Activated CD4-positive, CD25-positive, alpha-beta regulatory T cell (primary cell): Measurements from ENCODE around the gene DNAAF1.

ENCODE experiments used
- DNase-seq, 4 experiments: peaks; one replicate each; lab custom pipeline; 2025; lab: John Stamatoyannopoulos, UW

Gene DNAAF1

DNA sequence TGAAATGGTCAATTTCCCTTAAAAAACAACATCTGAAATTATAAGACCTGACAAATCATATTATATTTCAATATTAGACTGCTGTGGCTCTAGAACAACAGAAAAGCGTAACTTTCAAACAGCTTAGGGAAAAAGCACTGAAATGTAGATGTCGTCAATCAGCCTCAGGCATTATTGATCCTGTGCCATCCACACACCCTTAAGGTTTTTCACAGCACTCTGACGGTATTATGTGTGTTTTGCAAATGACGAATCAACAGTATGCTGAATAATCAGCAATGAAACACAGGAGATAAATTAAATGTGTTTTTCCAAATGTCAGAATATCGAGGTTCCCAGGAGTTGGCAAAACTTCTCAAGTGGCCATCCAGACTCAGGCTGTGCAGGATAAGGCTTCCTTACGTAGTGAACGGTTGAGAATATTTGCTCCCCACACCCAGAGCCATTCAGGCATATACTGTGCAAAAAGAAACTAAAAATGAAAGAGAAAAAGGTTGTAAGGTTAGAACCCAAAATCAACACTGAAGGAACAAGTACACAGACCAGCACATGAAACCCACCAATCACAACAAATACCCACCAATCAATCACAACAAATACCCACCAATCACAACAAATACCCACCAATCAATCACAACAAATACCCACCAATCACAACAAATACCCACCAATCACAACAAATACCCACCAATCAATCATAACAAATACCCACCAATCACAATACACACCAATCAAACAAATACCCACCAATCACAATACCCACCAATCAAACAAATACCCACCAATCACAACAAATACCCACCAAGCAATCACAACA is 20.6 kb upstream of the DNAAF1 start:
- no peak for DNase-seq

DNA sequence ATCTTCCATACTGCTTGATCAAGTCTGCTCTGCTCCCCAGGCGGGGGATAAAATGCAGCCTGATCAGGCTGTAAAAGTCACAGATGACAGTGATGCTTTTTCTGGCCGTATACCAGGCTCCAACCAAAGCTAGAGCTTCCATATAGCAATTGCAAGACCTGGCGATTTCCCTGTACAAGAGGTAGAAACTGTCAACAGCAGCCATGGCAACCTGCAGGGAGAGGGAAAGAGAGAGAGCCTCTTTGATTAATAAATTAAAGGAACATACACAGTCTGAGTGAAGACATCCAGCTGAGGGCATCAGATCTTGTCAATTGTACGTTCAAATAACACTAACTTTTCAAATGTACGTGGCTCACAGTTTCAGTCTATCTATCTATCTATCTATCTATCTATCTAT is 14.0 kb upstream of the DNAAF1 start:
- no peak for DNase-seq

DNA sequence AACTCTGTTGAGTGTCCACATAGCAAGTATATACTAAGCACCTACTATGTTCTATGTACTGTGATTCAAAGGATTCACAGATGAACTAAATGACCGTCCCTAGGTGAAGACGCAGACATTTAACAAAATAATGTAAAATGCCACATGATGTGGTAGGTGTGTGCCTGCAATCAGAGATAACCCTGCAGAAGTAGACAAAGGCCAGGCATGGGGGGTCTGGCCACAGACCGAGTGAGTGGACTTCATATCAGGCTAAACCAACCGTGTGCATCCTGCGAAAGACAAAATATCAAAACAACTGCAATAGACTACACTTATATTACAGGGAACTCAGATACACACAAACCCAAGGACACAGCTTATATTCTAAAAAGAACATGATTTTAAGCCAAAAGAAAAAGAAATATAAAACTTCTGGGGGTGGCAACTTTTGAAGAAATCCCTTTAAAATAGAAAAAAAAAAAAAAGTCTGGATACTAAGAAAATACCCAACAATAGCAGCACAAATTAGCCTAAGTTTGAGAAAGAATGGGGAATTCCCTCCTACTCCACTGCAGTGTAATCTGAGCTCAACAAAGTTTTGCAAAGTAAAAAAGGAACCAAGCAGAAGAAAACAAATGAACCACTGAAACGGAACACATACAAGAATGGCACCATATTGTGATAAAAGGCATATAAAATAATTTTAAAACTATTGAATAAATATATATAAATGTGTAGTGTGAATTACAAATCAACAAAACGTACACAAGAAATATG is 12.4 kb upstream of the DNAAF1 start:
- DNase-seq: no peak

DNA sequence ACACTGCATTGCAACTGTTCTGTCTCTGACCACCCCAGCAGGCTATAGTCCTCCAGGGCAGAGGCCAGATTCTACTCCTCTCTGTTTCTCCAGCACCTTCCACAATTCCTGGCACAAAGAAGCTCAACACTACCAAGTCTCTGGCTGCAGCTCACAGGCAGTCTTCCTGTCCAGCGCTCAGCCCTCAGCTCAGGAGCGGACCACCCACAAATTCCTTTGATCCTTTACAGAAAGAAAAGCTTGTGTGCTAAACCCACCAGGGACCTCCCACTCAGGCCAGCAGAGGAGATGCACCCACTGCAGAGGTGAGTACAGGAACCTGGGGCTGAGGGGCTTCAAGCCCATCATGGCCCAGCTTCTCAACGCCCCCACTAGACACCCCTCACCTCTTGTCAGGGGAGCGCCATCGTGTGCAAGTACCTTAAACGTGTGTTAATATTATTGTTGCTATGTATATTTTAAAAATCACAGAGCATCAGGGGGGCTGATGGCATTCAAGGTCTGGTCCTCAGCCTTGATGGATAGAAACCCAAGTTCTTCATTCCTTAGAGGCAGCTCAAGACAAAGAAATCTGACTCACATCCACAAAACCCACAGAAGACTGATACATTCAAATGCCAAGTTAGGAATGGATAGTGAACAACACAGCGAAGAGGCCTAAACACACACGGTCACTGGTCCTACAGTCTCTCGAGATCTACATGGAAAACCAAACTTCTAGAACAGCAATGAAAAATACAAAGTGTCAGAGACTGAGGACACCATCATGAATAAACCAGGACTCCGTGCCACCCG is 8.6 kb upstream of the DNAAF1 start:
- DNase-seq: no peak

DNA sequence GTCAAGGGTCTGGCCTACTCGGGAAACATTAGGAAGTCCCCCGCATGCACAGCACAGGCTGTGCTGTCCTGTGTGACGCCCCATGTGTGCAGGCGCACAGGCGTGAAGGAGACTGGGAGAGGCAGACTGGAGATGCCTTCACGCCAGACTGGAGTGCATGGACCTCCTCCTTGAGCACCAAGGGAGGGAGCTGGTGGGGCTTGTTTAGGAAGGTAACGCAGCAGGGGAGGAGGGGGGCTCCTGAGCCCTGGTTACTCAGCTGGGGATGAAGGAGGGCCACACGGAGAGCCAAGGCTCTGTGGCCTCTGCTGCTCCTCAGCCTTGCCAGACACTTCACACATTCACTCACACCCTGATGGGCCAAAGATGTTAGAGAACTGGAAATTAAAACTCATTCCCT is 7.8 kb upstream of the DNAAF1 start:
- no peak for DNase-seq

DNA sequence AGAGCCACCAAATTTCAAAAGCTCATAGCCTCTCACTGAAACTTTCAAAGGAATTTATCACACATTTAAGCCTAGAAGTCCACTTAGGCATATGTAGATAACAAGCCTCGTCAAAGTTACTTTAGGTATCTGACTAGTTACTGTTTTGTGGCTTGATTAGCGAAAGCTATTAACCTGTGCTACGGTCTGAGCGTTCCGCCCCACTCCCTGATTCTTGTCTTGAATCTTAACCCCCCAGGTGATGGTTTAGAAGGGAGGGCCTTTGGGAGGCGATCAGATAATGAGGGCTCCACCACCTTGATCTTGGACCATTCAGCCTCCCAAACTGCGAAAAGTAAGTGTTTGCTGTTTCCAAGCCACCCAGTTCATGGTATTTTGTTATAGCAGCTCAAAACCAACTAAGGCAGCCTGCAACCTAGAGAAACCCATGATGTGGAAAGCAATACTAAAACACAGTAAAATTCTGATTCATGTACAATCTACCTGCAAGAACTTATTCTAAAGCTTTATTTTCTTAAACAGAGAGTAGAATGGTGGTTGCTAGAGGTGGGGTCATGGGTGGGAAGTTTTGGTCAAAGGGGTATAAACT is 7.2 kb upstream of the DNAAF1 start:
- no peak for DNase-seq

DNA sequence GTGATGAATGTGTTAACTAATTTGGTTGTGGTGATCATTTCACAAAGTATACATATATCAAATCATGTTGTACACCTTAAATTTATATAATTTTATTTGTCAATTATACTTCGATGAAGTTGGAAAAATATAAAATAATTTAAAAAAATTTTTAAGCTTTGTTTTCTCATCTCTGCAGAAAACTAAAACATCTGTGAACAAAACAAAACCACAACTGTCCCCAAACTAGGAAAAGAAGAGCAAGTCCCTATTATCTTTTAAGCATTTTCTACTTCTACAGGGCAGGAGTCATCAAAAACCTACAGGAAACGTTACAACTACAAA is 6.6 kb upstream of the DNAAF1 start:
- DNase-seq: no peak

DNA sequence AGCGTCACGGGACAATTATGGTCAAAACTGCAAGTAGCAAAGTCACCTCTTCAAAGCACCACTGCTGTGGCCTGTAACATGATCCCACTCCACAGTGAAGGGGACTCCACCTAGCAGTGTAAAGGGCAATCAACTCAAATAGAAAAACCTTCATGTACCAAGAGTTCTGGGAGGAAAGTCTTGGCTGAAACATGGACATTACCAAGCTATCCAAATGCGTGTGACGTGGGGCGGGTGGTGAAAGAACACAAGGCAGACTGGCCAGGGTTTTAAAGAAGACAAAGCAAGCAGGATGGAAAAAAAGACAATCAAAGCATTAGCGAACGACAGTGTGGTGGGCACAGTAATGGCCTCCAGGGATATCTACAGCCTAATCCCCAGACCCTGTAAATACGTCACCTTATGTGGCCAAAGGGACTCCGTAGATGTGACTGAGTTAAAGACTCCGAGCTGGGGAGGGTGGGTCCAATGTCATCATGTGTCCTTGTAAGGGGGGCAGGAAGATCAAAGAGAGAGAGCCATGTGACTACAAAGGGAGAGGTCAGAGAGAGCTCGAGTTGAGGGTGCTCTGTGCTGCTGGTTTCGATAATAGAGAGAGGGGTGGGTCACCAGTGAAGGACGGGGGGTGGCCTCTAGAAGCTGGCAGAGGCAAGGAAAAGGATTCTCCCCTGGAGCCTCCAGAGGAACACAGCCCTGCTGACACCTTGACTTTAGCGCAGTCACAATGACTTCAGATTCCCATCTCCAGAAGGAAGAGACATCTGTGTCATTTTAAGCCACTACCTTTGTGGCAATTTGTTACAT is 6.1 kb upstream of the DNAAF1 start:
- DNase-seq: no peak

DNA sequence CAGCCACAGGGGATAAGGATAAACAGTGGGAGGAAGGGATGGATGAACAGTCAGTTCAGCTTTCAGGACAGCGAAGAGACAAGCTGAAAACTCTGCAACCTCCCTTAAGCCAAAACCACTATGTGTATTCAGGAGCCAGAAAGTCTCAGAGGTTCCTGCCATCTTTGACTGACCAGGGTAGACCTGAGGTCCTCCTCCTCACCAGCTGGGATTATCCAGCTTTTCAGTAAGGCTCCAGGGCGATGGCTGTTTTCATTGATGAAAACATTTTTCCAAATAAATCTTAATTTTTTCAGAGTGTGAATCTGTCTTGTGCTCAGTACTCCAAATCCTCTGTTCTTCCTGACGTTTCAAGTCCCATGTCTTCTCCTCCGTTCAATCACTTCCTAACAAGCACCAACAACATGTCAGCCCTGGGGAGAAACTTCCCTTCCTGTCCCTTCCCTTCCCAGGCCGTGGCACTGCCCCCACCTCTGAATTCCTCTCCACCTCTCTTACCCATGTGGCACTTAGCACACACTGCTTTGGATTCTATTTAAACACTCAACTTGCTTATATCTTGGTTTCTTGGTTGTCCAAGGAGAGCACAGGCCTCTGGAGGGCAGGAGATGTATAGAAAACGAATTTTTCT is 5.4 kb upstream of the DNAAF1 start:
- no peak for DNase-seq

DNA sequence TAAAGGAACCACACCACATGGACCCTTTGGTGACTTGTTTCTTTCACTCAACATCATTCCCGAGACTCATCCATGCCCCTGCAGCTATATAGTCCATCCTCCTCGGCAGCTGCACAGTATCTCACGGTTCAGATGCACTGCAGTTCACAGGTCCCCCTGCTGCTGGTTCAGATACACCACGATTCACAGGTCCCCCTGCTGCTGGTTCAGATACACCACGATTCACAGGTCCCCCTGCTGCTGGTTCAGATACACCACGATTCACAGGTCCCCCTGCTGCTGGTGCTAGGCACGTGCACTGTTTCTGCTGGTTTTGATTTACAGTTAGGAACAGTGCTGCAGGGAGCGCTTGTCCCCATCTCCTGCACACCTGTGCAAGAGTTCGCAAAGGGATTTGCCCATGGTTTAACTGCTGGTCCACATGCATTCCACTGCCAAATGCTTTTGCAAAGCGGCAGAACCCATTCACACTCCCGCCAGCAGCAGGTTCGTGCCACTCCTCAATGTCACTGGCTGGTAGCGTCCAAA is 3.9 kb upstream of the DNAAF1 start:
- DNase-seq: no peak

DNA sequence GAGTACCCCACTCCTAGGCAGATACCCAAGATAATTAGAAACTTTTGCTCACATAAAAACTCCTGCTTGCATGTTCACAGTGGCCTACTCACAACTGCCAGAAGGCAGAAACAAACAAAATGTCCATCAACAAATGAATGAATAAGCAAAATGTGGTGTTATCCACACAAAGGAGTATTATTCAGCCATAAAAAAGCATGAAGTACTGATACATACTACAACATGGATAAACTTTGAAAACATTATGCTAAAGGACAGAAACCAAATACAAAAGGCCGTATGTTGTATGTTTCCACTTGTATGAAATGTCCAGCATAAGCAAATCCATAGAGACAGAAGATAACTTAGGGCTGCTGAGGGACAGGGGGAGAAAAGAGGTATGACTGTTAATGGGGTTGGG is 2.0 kb upstream of the DNAAF1 start:
- DNase-seq: no peak

DNA sequence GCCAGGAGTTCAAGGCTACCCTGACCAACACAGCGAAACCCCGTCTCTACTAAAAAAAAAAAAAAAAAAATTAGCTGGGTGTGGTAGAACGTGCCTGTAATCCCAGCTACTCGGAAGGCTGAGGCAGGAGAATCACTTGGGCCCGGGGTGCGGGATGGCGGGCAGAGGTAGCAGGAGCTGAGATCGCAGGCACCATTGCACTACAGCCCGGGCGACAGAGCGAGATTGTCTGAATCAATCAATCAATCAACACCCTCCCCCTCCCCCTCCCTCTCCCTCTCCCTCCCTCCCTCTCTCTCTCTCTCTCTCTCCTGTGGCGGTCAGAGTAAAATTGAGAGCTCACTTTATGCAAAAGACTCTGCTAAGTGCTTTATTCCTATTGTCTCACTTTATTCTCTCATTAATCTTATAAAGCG is 1.3 kb upstream of the DNAAF1 start:
- no peak for DNase-seq

DNA sequence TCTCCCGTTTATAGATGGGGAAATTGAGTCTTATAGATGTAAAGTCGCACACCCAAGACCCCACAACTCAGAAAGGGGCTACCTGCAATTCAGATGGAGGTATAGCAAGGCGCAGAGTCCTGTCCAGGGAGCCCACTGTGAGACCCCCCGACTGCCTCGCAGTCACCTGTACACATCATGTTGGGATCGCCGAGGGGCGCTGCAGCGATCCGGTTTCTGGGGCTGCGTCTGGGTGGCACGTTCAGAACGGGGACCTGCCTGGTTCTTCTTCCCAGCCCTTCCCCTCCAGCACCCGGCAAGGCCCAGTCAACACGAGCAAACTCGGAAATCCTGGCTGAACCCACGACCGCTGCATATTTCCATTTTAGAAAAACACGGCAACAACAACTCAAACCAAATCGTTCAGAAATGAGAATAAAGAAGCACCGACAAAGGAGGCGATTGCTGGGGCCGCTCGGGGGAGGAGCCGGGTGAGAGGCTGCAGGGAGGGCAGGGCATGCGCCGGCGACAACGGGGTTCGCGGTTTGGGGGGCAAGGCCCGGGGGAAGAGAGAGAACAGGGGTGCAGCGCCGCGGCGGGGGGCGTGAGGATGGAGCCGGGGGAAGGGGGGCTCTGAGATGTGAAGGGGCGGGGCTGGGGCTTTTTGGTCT is 774 bp upstream of the DNAAF1 start:
- peak in 3 of 4 experiments; percentile 17 to 22 (median 22) for DNase-seq

DNA sequence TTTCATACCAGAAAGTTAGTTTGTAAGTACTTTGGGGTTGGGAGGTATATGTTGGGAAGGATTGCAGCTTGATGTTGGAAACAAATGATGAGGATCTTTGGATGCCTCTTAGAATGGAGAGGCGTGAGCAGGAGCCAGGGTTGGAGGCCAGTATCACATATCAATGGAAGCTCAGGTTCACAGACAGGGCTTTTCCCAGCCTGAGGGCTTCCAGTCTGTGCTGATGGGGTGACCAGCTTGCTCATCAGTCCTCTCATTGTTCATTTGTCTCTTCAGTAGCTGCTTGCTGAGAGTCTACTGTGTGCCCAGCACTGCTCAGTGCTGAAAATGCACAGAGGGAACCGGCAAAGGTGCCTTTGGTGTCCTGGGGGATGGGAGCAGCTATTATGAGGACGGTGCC is 5.8 kb downstream of the DNAAF1 start:
- no peak for DNase-seq

DNA sequence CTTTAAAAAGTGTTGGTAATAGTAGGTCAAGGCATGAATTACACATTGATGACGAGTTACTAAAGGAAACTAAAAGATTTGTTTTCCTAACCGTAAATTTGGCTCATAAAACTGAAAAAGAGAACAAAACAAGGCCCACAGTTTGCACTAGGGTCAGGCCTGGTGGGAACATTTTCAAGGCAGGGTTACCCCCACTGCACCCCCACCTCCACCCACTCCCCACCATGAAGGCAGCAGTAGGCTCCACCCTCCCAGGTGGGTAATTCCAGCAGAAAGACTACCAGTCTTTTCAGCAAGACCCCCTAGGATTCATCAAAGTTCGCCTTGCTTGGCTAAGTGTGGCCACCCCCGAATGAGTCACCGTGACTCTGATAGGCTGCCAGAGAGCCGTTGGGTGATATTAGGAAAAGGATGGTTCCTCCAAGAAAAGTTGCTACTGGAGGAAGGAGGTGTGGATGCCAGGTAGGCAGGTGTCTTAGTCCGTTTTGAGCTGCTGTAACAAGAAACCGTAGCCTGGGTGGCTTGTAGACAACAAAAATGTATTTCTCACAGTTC is 8.6 kb downstream of the DNAAF1 start:
- no peak for DNase-seq

DNA sequence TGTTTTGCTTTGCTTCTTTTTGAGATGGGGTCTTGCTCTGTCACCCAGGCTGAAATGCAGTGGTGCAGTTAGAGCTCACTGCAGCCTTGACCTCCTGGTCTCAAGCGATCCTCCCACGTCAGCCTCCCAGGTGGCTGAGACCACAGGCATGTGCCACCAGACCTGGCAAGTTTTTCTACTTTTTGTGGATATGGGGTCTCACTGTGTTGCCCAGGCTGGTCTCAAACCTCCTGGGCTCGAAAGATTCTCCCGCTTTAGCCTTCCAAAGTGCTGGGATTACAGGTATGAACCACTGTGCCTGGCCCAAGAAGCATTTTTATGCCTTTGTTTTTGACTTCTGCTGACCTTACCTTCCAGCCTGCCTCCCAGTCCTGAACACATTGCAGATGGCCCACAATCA is 10.1 kb downstream of the DNAAF1 start:
- DNase-seq: no peak

DNA sequence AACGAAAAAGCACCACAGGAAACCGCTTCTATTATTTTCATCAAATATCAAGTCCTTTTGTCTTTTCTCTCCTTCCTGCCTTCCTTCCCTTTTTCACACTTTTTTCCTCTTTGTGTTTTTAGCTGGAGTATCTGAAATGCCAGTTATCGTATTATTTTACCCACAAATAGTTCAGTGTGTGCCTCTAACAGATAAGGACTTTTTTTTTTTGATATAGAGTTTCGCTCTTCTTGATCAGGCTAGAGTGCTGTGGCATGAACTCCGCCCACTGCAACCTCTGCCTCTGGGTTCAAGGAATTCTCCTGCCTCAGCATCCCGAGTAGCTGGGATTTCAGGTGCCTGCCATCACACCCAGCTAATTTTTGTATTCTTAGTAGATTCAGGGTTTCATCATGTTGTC is 10.7 kb downstream of the DNAAF1 start:
- no peak for DNase-seq

DNA sequence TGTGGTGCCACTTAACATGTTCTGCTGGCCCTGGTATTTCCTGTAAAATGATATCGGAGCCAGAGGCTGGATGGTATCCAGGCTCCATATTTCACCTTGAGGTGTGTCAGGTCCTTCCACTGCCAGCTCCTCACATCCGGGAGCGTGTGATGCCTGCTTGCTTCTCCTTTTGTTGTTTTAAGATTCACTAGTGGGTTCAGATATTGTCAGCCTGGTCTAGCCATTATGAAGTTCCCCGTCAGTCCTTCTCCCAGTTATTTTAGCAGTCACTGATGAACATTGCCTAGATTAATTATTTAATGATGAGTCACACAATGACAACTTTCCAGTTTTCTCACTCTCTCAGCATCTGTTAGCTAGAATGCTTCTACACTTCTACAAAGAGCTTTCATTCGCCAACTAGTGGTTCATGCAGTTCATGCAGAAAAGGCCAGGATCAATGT is 11.3 kb downstream of the DNAAF1 start:
- no peak for DNase-seq

DNA sequence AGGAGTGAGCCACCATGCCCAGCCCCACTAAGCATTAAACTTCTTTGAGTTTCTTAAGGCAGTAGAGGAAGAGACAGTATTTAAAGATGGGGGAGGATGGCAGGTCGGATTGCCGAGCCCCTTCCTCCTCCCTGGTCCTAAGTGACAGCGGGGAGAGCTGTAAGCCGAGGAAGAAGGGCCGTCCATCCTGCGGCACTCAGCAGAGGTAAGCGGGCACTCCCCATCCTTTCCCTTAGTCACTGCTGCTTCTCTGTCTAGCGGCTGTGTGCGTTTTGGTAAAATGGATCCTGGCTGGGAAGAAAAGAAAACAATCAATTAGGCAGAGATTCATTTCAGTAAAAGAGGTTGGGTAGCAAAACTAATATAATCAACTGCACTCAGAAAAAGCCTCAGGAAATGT is 13.9 kb downstream of the DNAAF1 start:
- no peak for DNase-seq

DNA sequence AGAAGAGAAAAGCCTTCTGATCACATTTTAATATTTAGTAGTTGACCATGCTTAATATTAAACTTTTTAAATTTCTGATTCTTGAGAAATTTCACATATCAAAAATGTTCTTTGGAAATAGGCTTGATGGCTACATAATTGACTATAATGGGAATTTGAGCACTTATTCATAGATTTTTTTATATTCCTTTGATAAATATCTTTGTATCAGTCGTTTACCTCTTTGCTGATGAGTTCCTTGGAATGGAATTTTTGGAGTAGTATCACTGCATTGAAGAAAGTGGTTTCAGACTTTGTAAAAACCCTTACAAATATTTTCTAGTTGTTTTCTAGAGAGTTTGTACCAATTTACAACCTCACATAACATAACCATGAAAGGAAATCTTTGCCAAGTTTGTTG is 14.7 kb downstream of the DNAAF1 start:
- no peak for DNase-seq
